Measurements from ENCODE around the gene NHSL1.

GRCh38 chr6:138518054-138518453 is 18.8 kb upstream of the NHSL1 start:
- TF ChIP-seq CTCF (IDR thresholded peaks at IDR 0.05; ENCODE audit: borderline replicate concordance, extremely low read depth, low read length, poor library complexity, severe bottlenecking) (no peak), EZH2 (IDR thresholded peaks at IDR 0.05; ENCODE audit: borderline replicate concordance, low read depth, low read length, severe bottlenecking) (no peak)
